K562 (cell line): ENCODE results near the gene KRTAP9-8. TPM values are rescaled to one million over a fixed set of nuclear protein-coding genes. Genes with fewer than 3 reads are reported as not detected.

ENCODE experiments used
- ATAC-seq: fragments of 200-7000 bp; cut with Tn5 transposase; 3 replicates; pipeline ENCODE4 v1.9.1; 2020; ENCODE audit warnings: moderate library complexity
- BruUV-seq: library from RNA; stranded (reverse); fragments of 400-500 nt; replicated peaks from 2 replicates; lab custom pipeline; 2021; lab: Mats Ljungman, UMichigan
- CTCF ChIA-PET: fragments of 300-600 bp; formaldehyde crosslinking; extraction: SDS; loops from one replicate; lab custom pipeline; 2021; ENCODE audit warnings: low intra/inter-chr PET ratio; lab: Yijun Ruan, JAX
- POLR2A ChIA-PET: fragments of 300-600, 350-650 bp; sonication (Branson Sonifier 250); formaldehyde crosslinking; extraction: SDS; loops from one replicate; lab custom pipeline; 2021; ENCODE audit warnings: antibody characterized with exemption, inconsistent platforms; lab: Yijun Ruan, JAX
- DNase-seq, 4 experiments: peaks; one replicate each; pipeline versions ENCODE4 v3.0.0 to v3.0.0-alpha.2; 2011 to 2018; ENCODE audit warnings: low spot score in 3 of 4, mixed read lengths in 3 of 4; ENCODE audit errors: extremely low read depth in 1 of 4
- FAIRE-seq: peaks from 2 replicates; lab custom pipeline; 2011; peaks lifted over from hg19 to GRCh38; lab: Jason Lieb, UNC
- H2AFZ ChIP-seq: 2 replicates; pipeline ENCODE4 v1.6.0; 2011; ENCODE audit warnings: low read depth, low read length, control low read depth, inconsistent platforms
- H3K27ac ChIP-seq: fragments of 200-600 bp; 3 replicates; pipeline ENCODE4 v1.8.0; 2011; ENCODE audit warnings: low read depth, mild to moderate bottlenecking, control low read depth, inconsistent platforms, low read length, moderate library complexity, mixed read lengths; ENCODE audit errors: extremely low read depth
- H3K27me3 ChIP-seq, 2 experiments: fragments of 300-600 bp in 1 of 2; 2 replicates in 1 of 2; 3 replicates in 1 of 2; pipeline versions ENCODE4 v1.6.0 to v1.8.0; 2011; ENCODE audit warnings: inconsistent platforms in 2 of 2, low read length in 2 of 2, mild to moderate bottlenecking in 1 of 2, mixed read lengths in 1 of 2, moderate library complexity in 1 of 2; ENCODE audit not compliant: control insufficient read depth in 2 of 2, insufficient read depth in 2 of 2
- H3K36me3 ChIP-seq: fragments of 300-600 bp; 3 replicates; pipeline ENCODE4 v1.8.0; 2011; ENCODE audit warnings: mild to moderate bottlenecking, low read length, inconsistent platforms; ENCODE audit not compliant: control insufficient read depth, insufficient read depth
- H3K4me1 ChIP-seq, 2 experiments: fragments of 200-600 bp in 1 of 2; replicated peaks in 1 of 2; 2 replicates in 1 of 2; 3 replicates in 1 of 2; pipeline versions ENCODE4 v1.5.1 to v1.8.0; 2011; ENCODE audit warnings: inconsistent platforms in 2 of 2, low read length in 2 of 2, mild to moderate bottlenecking in 1 of 2, mixed read lengths in 1 of 2, moderate library complexity in 1 of 2; ENCODE audit not compliant: control insufficient read depth in 2 of 2, insufficient read depth in 2 of 2
- H3K4me2 ChIP-seq: 2 replicates; pipeline ENCODE4 v1.6.1; 2011; ENCODE audit warnings: low read length, control low read depth, inconsistent platforms, mixed read lengths; ENCODE audit not compliant: insufficient read depth
- H3K4me3 ChIP-seq: fragments of 200-600 bp; sonication (generic), shearing (Covaris generic); 2 replicates; pipeline ENCODE4 v1.5.1; 2016; ENCODE audit warnings: control low read depth, inconsistent platforms
- H3K79me2 ChIP-seq: fragments of 200-600 bp; 3 replicates; pipeline ENCODE4 v1.8.0; 2011; ENCODE audit warnings: low read length, inconsistent platforms; ENCODE audit not compliant: control insufficient read depth, insufficient read depth
- H3K9ac ChIP-seq, 2 experiments: 2 replicates each; pipeline versions ENCODE4 v1.6.0 to v1.6.1; 2011; ENCODE audit warnings: low read depth in 2 of 2, low read length in 2 of 2, control low read depth in 1 of 2, inconsistent platforms in 1 of 2, mild to moderate bottlenecking in 1 of 2, mixed read lengths in 1 of 2; ENCODE audit not compliant: insufficient read depth in 1 of 2
- H3K9me1 ChIP-seq: one replicate; pipeline ENCODE4 v1.6.0; 2011; ENCODE audit warnings: inconsistent platforms, mild to moderate bottlenecking, low read length, moderate library complexity; ENCODE audit not compliant: control insufficient read depth, insufficient read depth
- H3K9me3 ChIP-seq: replicated peaks from 2 replicates; pipeline ENCODE4 v1.5.1; 2011; ENCODE audit warnings: low read depth, low read length, inconsistent platforms; ENCODE audit not compliant: control insufficient read depth, insufficient read depth
- H4K20me1 ChIP-seq: replicated peaks from 2 replicates; pipeline ENCODE4 v1.6.1; 2011; ENCODE audit warnings: low read length, inconsistent platforms, mixed read lengths; ENCODE audit not compliant: control insufficient read depth, insufficient read depth
- CEBPB ChIP-seq: fragments of 450-650 bp; IDR thresholded peaks from 2 replicates; pipeline ENCODE4 v1.6.1; 2016; ENCODE audit warnings: missing genetic modification characterization, missing compliant biosample characterization
- CEBPG ChIP-seq, 3 experiments: fragments of 200-800 bp in 1 of 3; sonication (Bioruptor generic) in 1 of 3; sonication (generic) in 1 of 3; formaldehyde crosslinking in 1 of 3; IDR thresholded peaks in 2 of 3; conservative IDR thresholded peaks in 1 of 3; 2 replicates each; pipeline versions ENCODE4 v1.6.1 to v1.8.0; 2016 to 2022; ENCODE audit warnings: missing compliant biosample characterization in 2 of 3, missing genetic modification characterization in 2 of 3, mild to moderate bottlenecking in 1 of 3, missing genetic modification reagents in 1 of 3
- CTBP1 ChIP-seq: fragments of 450-650 bp; IDR thresholded peaks from 2 replicates; pipeline ENCODE4 v1.6.1; 2016; ENCODE audit warnings: borderline replicate concordance
- POLR3A ChIP-seq: IDR thresholded peaks from 2 replicates; pipeline ENCODE4 v1.6.1; 2011; ENCODE audit warnings: borderline replicate concordance, mild to moderate bottlenecking, moderate library complexity; ENCODE audit not compliant: insufficient read length, insufficient read depth; ENCODE audit errors: extremely low read depth
- PRPF4 ChIP-seq: fragments of 200-400 bp; formaldehyde crosslinking; IDR thresholded peaks from one replicate; pipeline ENCODE4 v1.6.1; 2017; ENCODE audit warnings: low read length, low read depth, mild to moderate bottlenecking; ENCODE audit not compliant: insufficient read depth, poor library complexity, severe bottlenecking
- WGBS: fragments of 100-300 bp; shearing (Covaris generic); methylation state at CpG from one replicate; pipeline ENCODE4 v1.1.6; 2016; ENCODE audit warnings: low coverage, mixed read lengths; ENCODE audit not compliant: insufficient coverage; ENCODE audit errors: missing lambda C conversion rate; 5-methylcytosine and 5-hydroxymethylcytosine counted together
- in situ Hi-C: fragments of 300-500 bp; cut with MboI; formaldehyde crosslinking; loops from 4 replicates; pipeline ENCODE4 v1.15.0; 2018; ENCODE audit warnings: inconsistent platforms, mixed read lengths
- intact Hi-C: fragments of 100-400 bp; cut with micrococcal nuclease; formaldehyde crosslinking; loops from 2 replicates; pipeline ENCODE4 v1.14.2; 2022
- polyA plus RNA-seq, 8 experiments: library from polyadenylated mRNA; depleted of rRNA in 4 of 8; stranded (reverse) in 5 of 8; unstranded in 3 of 8; fragments of >200 nt; fragmentation: Nextera tagmentation in 2 of 8; fragmentation: Illumina TruSeq in 1 of 8; extraction: Ambion mirVana in 2 of 8; extraction: Trizol in 1 of 8; gene quantifications; 2 replicates each; pipeline versions ENCODE4 v1.2.1 to v1.2.3, GENCODE V29; 2011 to 2014; ENCODE audit warnings: inconsistent platforms in 1 of 8, missing spikeins in 1 of 8
- small RNA-seq: library from RNA; depleted of rRNA; stranded (forward); fragments of <200 nt; gene quantifications from one replicate; pipeline ENCODE3, GENCODE V24; 2014
- total RNA-seq, 7 experiments: library from RNA; depleted of rRNA in 6 of 7; stranded (reverse); fragments of >200 nt in 6 of 7; fragmentation: Illumina TruSeq in 2 of 7; extraction: Trizol in 2 of 7; gene quantifications; 2 replicates each; pipeline versions ENCODE4 v1.2.1 to v1.2.3, GENCODE V29; 2011 to 2021; ENCODE audit warnings: low replicate concordance in 1 of 7
- TF ChIP-seq, protein P1 (sequence below): sonication (generic); formaldehyde crosslinking; IDR thresholded peaks from 2 replicates; pipeline ENCODE4 v1.5.0; 2020; ENCODE audit warnings: missing genetic modification reagents

KRTAP9-8 gene
- total and polyA plus RNA-seq, 9 of the 15 experiments (the other 6 are each of a cell fraction or from before 2014, with no cell fraction given) = not detected

DNA sequence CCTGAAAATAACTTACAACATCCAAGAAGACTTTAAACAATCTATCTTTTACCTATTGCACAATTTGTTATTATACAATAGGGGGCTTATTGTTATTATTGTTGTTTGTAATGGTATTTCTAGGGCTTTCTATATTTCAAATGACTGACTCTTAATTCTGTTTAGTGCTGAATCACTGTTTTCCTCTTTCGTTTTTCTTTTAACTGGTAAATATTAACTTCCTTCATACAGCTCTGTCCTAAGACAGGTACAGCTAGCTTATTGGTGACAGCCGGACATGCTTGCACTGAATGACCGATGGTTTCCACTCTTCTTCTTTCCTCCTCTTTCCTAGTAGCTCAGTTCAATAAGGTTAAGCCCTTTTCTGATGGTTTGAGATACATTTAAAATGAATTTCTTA lies 49.3 kb downstream of the KRTAP9-8 start:
- 3% methylated on average over 3 of the region's 3 CpGs for WGBS
- FAIRE-seq (no peak), ATAC-seq (no peak), DNase-seq (peak in 2 of 4 experiments; percentile 0)
- no peak overlapping the region for H3K9ac ChIP-seq
- no peak overlapping the region for H3K4me2 ChIP-seq
- H3K4me1 ChIP-seq = no peaks in the 10 kb centered on the region
- peaks cover 3 to 5% of the 10 kb centered on the region in 2 experiments; a peak in 2 of 5 replicates for H3K27me3 ChIP-seq
- ChIA-PET CTCF (no interaction called here), POLR2A (no interaction called here)
- H3K9me1 ChIP-seq = no peaks in the 10 kb centered on the region
- intact Hi-C loops (no loop called here), in situ Hi-C loops (no loop called here)
- no peak for TF ChIP-seq CTBP1
- no peak for TF ChIP-seq PRPF4
- TF ChIP-seq POLR3A = no peak
- no peak for TF ChIP-seq CEBPG (CRISPR knock-in tag; IDR thresholded peaks at IDR 0.05)
- TF ChIP-seq CEBPG (tag; conservative IDR thresholded peaks at IDR 0.05 in 1 of 2, IDR thresholded peaks at IDR 0.05 in 1 of 2) = peak in 1 of 2 experiments; percentile 48; a peak in 2 of 4 replicates
- TF ChIP-seq, protein P1, sequence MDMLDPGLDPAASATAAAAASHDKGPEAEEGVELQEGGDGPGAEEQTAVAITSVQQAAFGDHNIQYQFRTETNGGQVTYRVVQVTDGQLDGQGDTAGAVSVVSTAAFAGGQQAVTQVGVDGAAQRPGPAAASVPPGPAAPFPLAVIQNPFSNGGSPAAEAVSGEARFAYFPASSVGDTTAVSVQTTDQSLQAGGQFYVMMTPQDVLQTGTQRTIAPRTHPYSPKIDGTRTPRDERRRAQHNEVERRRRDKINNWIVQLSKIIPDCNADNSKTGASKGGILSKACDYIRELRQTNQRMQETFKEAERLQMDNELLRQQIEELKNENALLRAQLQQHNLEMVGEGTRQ = no peak
- TF ChIP-seq CEBPB (tag) = peak; percentile 38; the same call in 1 of the 2 replicates
- no peaks in the 10 kb centered on the region for H3K79me2 ChIP-seq
- H4K20me1 ChIP-seq = no peaks in the 10 kb centered on the region
- no peak overlapping the region for H2AFZ ChIP-seq
- no peak overlapping the region for H3K27ac ChIP-seq
- no peaks in the 10 kb centered on the region for H3K36me3 ChIP-seq
- no peaks in the 10 kb centered on the region for H3K9me3 ChIP-seq
- BruUV-seq = no TSS peak
- H3K4me3 ChIP-seq = no peak overlapping the region

Small RNAs within 50 kb of the gene (small RNA-seq; reads per million reads assigned to genes)
- not detected for gene KRTAP9-10P

Other genes with a start within 250 kb of the KRTAP9-8 start
Only the 7 nearest of the 41 such genes appear.
- not detected in 2 replicates for gene KRTAP9-1, start 48.1 kb upstream of the KRTAP9-8 start, total RNA-seq (2014; rRNA removed)
- gene KRTAP9-1, start 48.1 kb upstream of the KRTAP9-8 start, total RNA-seq (2014; rRNA removed; fragmentation: Illumina TruSeq; extraction: Trizol) = not detected in 2 replicates
- gene KRTAP9-1, start 48.1 kb upstream of the KRTAP9-8 start, total RNA-seq (2015; rRNA removed; fragmentation: Illumina TruSeq; extraction: Trizol) = not detected in 2 replicates
- not detected in 2 replicates for gene KRTAP9-1, start 48.1 kb upstream of the KRTAP9-8 start, total RNA-seq (2021)
- gene KRTAP9-1, start 48.1 kb upstream of the KRTAP9-8 start, polyA plus RNA-seq (2011; rRNA removed) = not detected in 2 replicates
- gene KRTAP9-1, start 48.1 kb upstream of the KRTAP9-8 start, polyA plus RNA-seq (2014; fragmentation: Illumina TruSeq; extraction: Trizol) = not detected in 2 replicates
- gene KRTAP9-1, start 48.1 kb upstream of the KRTAP9-8 start, polyA plus RNA-seq (2014; fragmentation: Nextera tagmentation; extraction: Ambion mirVana) = not detected
- not detected in 2 replicates for gene KRTAP9-1, start 48.1 kb upstream of the KRTAP9-8 start, polyA plus RNA-seq (2014; rRNA removed)
- gene KRTAP9-2, start 11.4 kb upstream of the KRTAP9-8 start, total RNA-seq (2014; rRNA removed) = not detected in 2 replicates
- gene KRTAP9-2, start 11.4 kb upstream of the KRTAP9-8 start, total RNA-seq (2014; rRNA removed; fragmentation: Illumina TruSeq; extraction: Trizol) = not detected in 2 replicates
- gene KRTAP9-2, start 11.4 kb upstream of the KRTAP9-8 start, total RNA-seq (2015; rRNA removed; fragmentation: Illumina TruSeq; extraction: Trizol) = not detected in 2 replicates
- not detected in 2 replicates for gene KRTAP9-2, start 11.4 kb upstream of the KRTAP9-8 start, total RNA-seq (2021)
- gene KRTAP9-2, start 11.4 kb upstream of the KRTAP9-8 start, polyA plus RNA-seq (2011; rRNA removed) = not detected in 2 replicates
- not detected in 2 replicates for gene KRTAP9-2, start 11.4 kb upstream of the KRTAP9-8 start, polyA plus RNA-seq (2014; fragmentation: Illumina TruSeq; extraction: Trizol)
- not detected for gene KRTAP9-2, start 11.4 kb upstream of the KRTAP9-8 start, polyA plus RNA-seq (2014; fragmentation: Nextera tagmentation; extraction: Ambion mirVana)
- not detected in 2 replicates for gene KRTAP9-2, start 11.4 kb upstream of the KRTAP9-8 start, polyA plus RNA-seq (2014; rRNA removed)
- gene KRTAP9-3, start 5.5 kb upstream of the KRTAP9-8 start, total RNA-seq (2014; rRNA removed) = not detected in 2 replicates
- not detected in 2 replicates for gene KRTAP9-3, start 5.5 kb upstream of the KRTAP9-8 start, total RNA-seq (2014; rRNA removed; fragmentation: Illumina TruSeq; extraction: Trizol)
- gene KRTAP9-3, start 5.5 kb upstream of the KRTAP9-8 start, total RNA-seq (2015; rRNA removed; fragmentation: Illumina TruSeq; extraction: Trizol) = not detected in 2 replicates
- not detected in 2 replicates for gene KRTAP9-3, start 5.5 kb upstream of the KRTAP9-8 start, total RNA-seq (2021)
- not detected in 2 replicates for gene KRTAP9-3, start 5.5 kb upstream of the KRTAP9-8 start, polyA plus RNA-seq (2011; rRNA removed)
- not detected in 2 replicates for gene KRTAP9-3, start 5.5 kb upstream of the KRTAP9-8 start, polyA plus RNA-seq (2014; fragmentation: Illumina TruSeq; extraction: Trizol)
- gene KRTAP9-3, start 5.5 kb upstream of the KRTAP9-8 start, polyA plus RNA-seq (2014; fragmentation: Nextera tagmentation; extraction: Ambion mirVana) = not detected
- gene KRTAP9-3, start 5.5 kb upstream of the KRTAP9-8 start, polyA plus RNA-seq (2014; rRNA removed) = not detected in 2 replicates
- gene KRTAP9-4, start 11.7 kb downstream of the KRTAP9-8 start, total RNA-seq (2014; rRNA removed) = not detected in 2 replicates
- gene KRTAP9-4, start 11.7 kb downstream of the KRTAP9-8 start, total RNA-seq (2014; rRNA removed; fragmentation: Illumina TruSeq; extraction: Trizol) = not detected in 2 replicates
- gene KRTAP9-4, start 11.7 kb downstream of the KRTAP9-8 start, total RNA-seq (2015; rRNA removed; fragmentation: Illumina TruSeq; extraction: Trizol) = not detected in 2 replicates
- gene KRTAP9-4, start 11.7 kb downstream of the KRTAP9-8 start, total RNA-seq (2021) = not detected in 2 replicates
- gene KRTAP9-4, start 11.7 kb downstream of the KRTAP9-8 start, polyA plus RNA-seq (2011; rRNA removed) = not detected in 2 replicates
- not detected in 2 replicates for gene KRTAP9-4, start 11.7 kb downstream of the KRTAP9-8 start, polyA plus RNA-seq (2014; fragmentation: Illumina TruSeq; extraction: Trizol)
- gene KRTAP9-4, start 11.7 kb downstream of the KRTAP9-8 start, polyA plus RNA-seq (2014; fragmentation: Nextera tagmentation; extraction: Ambion mirVana) = not detected
- not detected in 2 replicates for gene KRTAP9-4, start 11.7 kb downstream of the KRTAP9-8 start, polyA plus RNA-seq (2014; rRNA removed)
- gene KRTAP9-9, start 17.4 kb downstream of the KRTAP9-8 start, total RNA-seq (2014; rRNA removed) = not detected in 2 replicates
- gene KRTAP9-9, start 17.4 kb downstream of the KRTAP9-8 start, total RNA-seq (2014; rRNA removed; fragmentation: Illumina TruSeq; extraction: Trizol) = not detected in 2 replicates
- gene KRTAP9-9, start 17.4 kb downstream of the KRTAP9-8 start, total RNA-seq (2015; rRNA removed; fragmentation: Illumina TruSeq; extraction: Trizol) = not detected in 2 replicates
- not detected in 2 replicates for gene KRTAP9-9, start 17.4 kb downstream of the KRTAP9-8 start, total RNA-seq (2021)
- gene KRTAP9-9, start 17.4 kb downstream of the KRTAP9-8 start, polyA plus RNA-seq (2011; rRNA removed) = not detected in 2 replicates
- gene KRTAP9-9, start 17.4 kb downstream of the KRTAP9-8 start, polyA plus RNA-seq (2014; fragmentation: Illumina TruSeq; extraction: Trizol) = not detected in 2 replicates
- not detected for gene KRTAP9-9, start 17.4 kb downstream of the KRTAP9-8 start, polyA plus RNA-seq (2014; fragmentation: Nextera tagmentation; extraction: Ambion mirVana)
- gene KRTAP9-9, start 17.4 kb downstream of the KRTAP9-8 start, polyA plus RNA-seq (2014; rRNA removed) = not detected in 2 replicates
- gene KRTAP9-6, start 27.4 kb downstream of the KRTAP9-8 start, total RNA-seq (2014; rRNA removed) = not detected in 2 replicates
- not detected in 2 replicates for gene KRTAP9-6, start 27.4 kb downstream of the KRTAP9-8 start, total RNA-seq (2014; rRNA removed; fragmentation: Illumina TruSeq; extraction: Trizol)
- gene KRTAP9-6, start 27.4 kb downstream of the KRTAP9-8 start, total RNA-seq (2015; rRNA removed; fragmentation: Illumina TruSeq; extraction: Trizol) = not detected in 2 replicates
- gene KRTAP9-6, start 27.4 kb downstream of the KRTAP9-8 start, total RNA-seq (2021) = not detected in 2 replicates
- gene KRTAP9-6, start 27.4 kb downstream of the KRTAP9-8 start, polyA plus RNA-seq (2011; rRNA removed) = not detected in 2 replicates
- gene KRTAP9-6, start 27.4 kb downstream of the KRTAP9-8 start, polyA plus RNA-seq (2014; fragmentation: Illumina TruSeq; extraction: Trizol) = not detected in 2 replicates
- not detected for gene KRTAP9-6, start 27.4 kb downstream of the KRTAP9-8 start, polyA plus RNA-seq (2014; fragmentation: Nextera tagmentation; extraction: Ambion mirVana)
- gene KRTAP9-6, start 27.4 kb downstream of the KRTAP9-8 start, polyA plus RNA-seq (2014; rRNA removed) = not detected in 2 replicates
- gene KRTAP9-7, start 37.7 kb downstream of the KRTAP9-8 start, total RNA-seq (2014; rRNA removed) = not detected in 2 replicates
- gene KRTAP9-7, start 37.7 kb downstream of the KRTAP9-8 start, total RNA-seq (2014; rRNA removed; fragmentation: Illumina TruSeq; extraction: Trizol) = not detected in 2 replicates
- not detected in 2 replicates for gene KRTAP9-7, start 37.7 kb downstream of the KRTAP9-8 start, total RNA-seq (2015; rRNA removed; fragmentation: Illumina TruSeq; extraction: Trizol)
- not detected in 2 replicates for gene KRTAP9-7, start 37.7 kb downstream of the KRTAP9-8 start, total RNA-seq (2021)
- not detected in 2 replicates for gene KRTAP9-7, start 37.7 kb downstream of the KRTAP9-8 start, polyA plus RNA-seq (2011; rRNA removed)
- gene KRTAP9-7, start 37.7 kb downstream of the KRTAP9-8 start, polyA plus RNA-seq (2014; fragmentation: Illumina TruSeq; extraction: Trizol) = not detected in 2 replicates
- gene KRTAP9-7, start 37.7 kb downstream of the KRTAP9-8 start, polyA plus RNA-seq (2014; fragmentation: Nextera tagmentation; extraction: Ambion mirVana) = not detected
- gene KRTAP9-7, start 37.7 kb downstream of the KRTAP9-8 start, polyA plus RNA-seq (2014; rRNA removed) = not detected in 2 replicates